ENCODE results near the gene FARS2.

FARS2 gene

GRCh38 chr6:5219011-5219691, 42.2 kb upstream of the FARS2 start:
- H3K4me3 ChIP-seq (ENCODE audit: low read depth, low read length), result no peak overlapping the region
- no peak for DNase-seq (ENCODE audit: low read depth)
- no peak for TF ChIP-seq CTCF (IDR thresholded peaks at IDR 0.05; ENCODE audit: control insufficient read depth, extremely low read depth, insufficient read depth)

GRCh38 chr6:5220443-5220842, 40.9 kb upstream of the FARS2 start:
- H3K4me3 ChIP-seq (ENCODE audit: low read depth, low read length), result no peak overlapping the region
- TF ChIP-seq CTCF (IDR thresholded peaks at IDR 0.05; ENCODE audit: control insufficient read depth, extremely low read depth, insufficient read depth), result no peak
- no peak for DNase-seq (ENCODE audit: low read depth)

DNA sequence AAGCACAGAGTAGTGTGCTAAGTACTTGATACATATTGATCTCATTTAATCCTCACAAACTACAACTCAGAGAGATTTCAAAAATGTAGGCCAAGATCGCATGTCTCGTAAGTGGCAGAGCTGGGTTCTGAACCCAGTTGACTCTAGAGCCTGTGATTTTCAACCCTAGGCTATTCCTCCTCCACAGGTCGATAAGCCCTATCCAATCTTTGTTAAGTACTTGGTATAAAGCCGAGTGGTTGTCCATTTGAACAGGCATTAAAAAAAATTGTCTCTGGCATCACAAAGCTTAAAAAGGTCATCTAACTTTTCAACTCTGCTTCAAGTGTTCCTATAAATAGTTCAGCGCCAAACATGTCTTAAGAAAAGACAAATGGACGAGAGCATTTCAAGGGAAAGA, 38.0 kb upstream of the FARS2 start:
- no peak overlapping the region for H3K4me3 ChIP-seq (ENCODE audit: low read depth, low read length)
- no peak for TF ChIP-seq CTCF (IDR thresholded peaks at IDR 0.05; ENCODE audit: control insufficient read depth, extremely low read depth, insufficient read depth)
- no peak for DNase-seq (ENCODE audit: low read depth)

DNA sequence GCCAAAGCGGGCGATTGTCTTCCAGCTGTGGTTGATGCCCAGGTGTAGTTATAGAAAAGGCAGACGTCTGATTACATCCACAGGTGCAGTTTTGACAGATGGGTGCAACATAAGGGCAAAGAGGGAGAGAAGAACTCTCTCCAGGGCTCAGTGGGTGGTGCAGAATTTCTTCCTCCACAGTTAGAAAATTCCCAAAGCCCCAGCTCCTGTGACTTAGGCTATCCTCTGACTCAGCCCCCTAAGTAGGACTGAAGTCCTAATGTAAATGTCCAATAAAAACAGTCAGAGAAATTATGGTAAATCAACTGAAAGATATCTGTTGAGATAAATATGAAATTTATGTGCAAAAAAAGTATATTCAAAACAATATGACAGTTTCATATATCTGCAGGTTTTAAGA, 32.0 kb upstream of the FARS2 start:
- H3K4me3 ChIP-seq (ENCODE audit: low read depth, low read length), result no peak overlapping the region
- TF ChIP-seq CTCF (IDR thresholded peaks at IDR 0.05; ENCODE audit: control insufficient read depth, extremely low read depth, insufficient read depth), result no peak
- DNase-seq (ENCODE audit: low read depth), result no peak

- no peak for DNase-seq (ENCODE audit: low read depth)
- no peak for TF ChIP-seq CTCF (IDR thresholded peaks at IDR 0.05; ENCODE audit: control insufficient read depth, extremely low read depth, insufficient read depth)
- no peak overlapping the region for H3K4me3 ChIP-seq (ENCODE audit: low read depth, low read length)
These were observed 31.2 kb upstream of the FARS2 start for GRCh38 chr6:5230081-5230480.

- H3K4me3 ChIP-seq (ENCODE audit: low read depth, low read length), result no peak overlapping the region
- DNase-seq (ENCODE audit: low read depth), result no peak
- no peak for TF ChIP-seq CTCF (IDR thresholded peaks at IDR 0.05; ENCODE audit: control insufficient read depth, extremely low read depth, insufficient read depth)
These were observed 30.0 kb upstream of the FARS2 start for GRCh38 chr6:5231289-5231688.

GRCh38 chr6:5234874-5235273, 26.4 kb upstream of the FARS2 start:
- TF ChIP-seq CTCF (IDR thresholded peaks at IDR 0.05; ENCODE audit: control insufficient read depth, extremely low read depth, insufficient read depth), result no peak
- no peak for DNase-seq (ENCODE audit: low read depth)
- H3K4me3 ChIP-seq (ENCODE audit: low read depth, low read length), result no peak overlapping the region
